Measurements from ENCODE around the gene TREML4. TPM values are rescaled to one million over a fixed set of nuclear protein-coding genes. Genes with fewer than 3 reads are reported as not detected.

Gene TREML4
- total and polyA plus RNA-seq, 10 donors: 0.44 to 2.2 TPM; not detected in 8

DNA sequence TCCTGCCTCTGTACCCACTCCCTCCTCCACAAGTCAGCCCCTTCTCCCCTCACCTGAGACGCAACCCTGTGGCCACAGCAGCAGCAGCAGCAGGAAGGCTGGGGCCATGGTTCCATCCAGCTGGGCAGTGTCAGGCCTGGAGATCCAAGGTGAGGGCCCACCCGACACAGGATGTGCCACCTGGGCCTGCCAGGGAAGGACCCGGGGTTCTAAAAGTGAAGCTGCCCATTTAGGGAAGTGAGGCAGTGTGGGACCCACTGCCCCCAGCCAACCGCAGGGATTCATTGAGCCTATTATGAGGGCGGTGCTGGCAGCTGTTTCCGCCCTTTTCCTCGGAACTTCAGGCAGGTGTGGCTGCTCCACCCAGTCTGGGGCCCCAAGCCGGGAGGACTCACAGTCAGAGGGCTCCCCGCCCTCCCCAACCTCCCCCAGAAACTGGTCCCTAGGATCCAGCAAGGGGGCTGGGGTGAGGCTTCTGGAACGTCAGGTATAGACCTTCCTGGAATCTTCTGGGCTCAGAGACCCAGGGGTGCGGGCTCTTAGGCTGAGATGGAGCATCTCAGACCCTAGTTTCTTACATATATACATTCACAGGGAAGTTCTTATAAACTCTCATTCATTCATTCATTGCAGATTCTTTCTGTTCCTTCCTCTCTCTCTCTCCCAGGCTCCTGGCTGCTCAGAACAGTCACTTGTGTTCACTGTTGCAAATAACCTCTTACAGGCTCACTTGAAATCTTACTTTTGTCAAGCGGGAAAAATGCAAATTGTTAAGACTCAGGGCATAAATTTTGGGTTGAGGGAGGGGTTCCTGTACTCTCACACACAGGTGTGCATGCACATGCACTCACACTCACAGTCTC is 27.0 kb upstream of the TREML4 start, which contains the start of gene TREML2:
TSS of gene TREML2 (minus strand) at position 249 of the 863 bp plus-strand sequence. CDS start at position 108, 141 bp downstream.
- 22 to 49% (median 31%) methylated on average over 10 to 12 of the region's 12 CpGs for WGBS, 5 donors
- Histone ChIP-seq H3K36me3 (peaks cover 0 to 19% (median 0%) of the 10 kb centered on the region in 6 donors), H3K4me3 (peak within 1 kb of the TSS in 7 of 8 donors; percentile 18 to 68 (median 35)), H3K27me3 (replicated peaks in 1 of 7) (no peaks in the 10 kb centered on the region), H3K27ac (peak within 1 kb of the TSS; percentile 77 to 97 (median 94)), H3K4me1 (peaks cover 11 to 70% (median 43%) of the 10 kb centered on the region in 6 donors), H3K9me3 (no peaks in the 10 kb centered on the region)
- intact Hi-C loops (cut with DNase I; ENCODE audit: low total_unique reads): no loop called here
- TF ChIP-seq POLR2A (IDR thresholded peaks at IDR 0.05) (no peak), POLR2AphosphoS5 (IDR thresholded peaks at IDR 0.05) (peak; percentile 61 to 79 (median 75))
- DNase-seq: peak; percentile 92

DNA sequence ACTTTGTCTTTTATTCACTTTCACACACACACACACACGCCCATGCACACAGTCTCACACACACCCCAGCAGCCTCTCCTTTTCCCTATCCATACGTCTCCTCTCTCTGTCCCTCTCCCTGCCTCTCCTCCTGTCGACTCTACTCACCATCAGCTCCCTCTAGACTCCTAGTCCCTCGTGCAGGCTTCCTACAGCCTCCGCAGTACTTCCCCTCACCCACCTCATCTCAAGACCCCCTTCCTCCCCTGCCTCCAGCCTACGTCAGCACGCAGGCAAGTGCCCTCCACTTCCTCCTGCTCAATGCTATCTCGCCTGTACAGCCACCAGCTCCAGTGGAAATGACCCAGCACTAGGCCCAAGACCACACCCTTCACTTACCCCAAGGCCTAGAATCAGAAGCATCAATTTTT is 26.4 kb upstream of the TREML4 start:
- Histone ChIP-seq H3K27ac (peak overlapping the region; percentile 77 to 97 (median 94)), H3K27me3 (replicated peaks in 1 of 7) (no peaks in the 10 kb centered on the region), H3K4me3 (peak overlapping the region in 2 of 8 donors; percentile 38 to 68), H3K9me3 (no peaks in the 10 kb centered on the region), H3K36me3 (peaks cover 0 to 14% (median 0%) of the 10 kb centered on the region in 6 donors), H3K4me1 (peaks cover 11 to 64% (median 43%) of the 10 kb centered on the region in 6 donors)
- 24 to 36% (median 33%) methylated on average over 8 of the region's 8 CpGs for WGBS, 5 donors
- TF ChIP-seq POLR2A (IDR thresholded peaks at IDR 0.05) (no peak), POLR2AphosphoS5 (IDR thresholded peaks at IDR 0.05) (peak in 1 of 3 donors; percentile 16)
- TF ChIP-seq, protein P1, sequence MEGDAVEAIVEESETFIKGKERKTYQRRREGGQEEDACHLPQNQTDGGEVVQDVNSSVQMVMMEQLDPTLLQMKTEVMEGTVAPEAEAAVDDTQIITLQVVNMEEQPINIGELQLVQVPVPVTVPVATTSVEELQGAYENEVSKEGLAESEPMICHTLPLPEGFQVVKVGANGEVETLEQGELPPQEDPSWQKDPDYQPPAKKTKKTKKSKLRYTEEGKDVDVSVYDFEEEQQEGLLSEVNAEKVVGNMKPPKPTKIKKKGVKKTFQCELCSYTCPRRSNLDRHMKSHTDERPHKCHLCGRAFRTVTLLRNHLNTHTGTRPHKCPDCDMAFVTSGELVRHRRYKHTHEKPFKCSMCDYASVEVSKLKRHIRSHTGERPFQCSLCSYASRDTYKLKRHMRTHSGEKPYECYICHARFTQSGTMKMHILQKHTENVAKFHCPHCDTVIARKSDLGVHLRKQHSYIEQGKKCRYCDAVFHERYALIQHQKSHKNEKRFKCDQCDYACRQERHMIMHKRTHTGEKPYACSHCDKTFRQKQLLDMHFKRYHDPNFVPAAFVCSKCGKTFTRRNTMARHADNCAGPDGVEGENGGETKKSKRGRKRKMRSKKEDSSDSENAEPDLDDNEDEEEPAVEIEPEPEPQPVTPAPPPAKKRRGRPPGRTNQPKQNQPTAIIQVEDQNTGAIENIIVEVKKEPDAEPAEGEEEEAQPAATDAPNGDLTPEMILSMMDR (IDR thresholded peaks at IDR 0.05 in 8 of 11, conservative IDR thresholded peaks at IDR 0.05 in 3 of 11): no peak
- intact Hi-C loops (cut with DNase I; ENCODE audit: low total_unique reads): no loop called here
- DNase-seq: peak; percentile 83

DNA sequence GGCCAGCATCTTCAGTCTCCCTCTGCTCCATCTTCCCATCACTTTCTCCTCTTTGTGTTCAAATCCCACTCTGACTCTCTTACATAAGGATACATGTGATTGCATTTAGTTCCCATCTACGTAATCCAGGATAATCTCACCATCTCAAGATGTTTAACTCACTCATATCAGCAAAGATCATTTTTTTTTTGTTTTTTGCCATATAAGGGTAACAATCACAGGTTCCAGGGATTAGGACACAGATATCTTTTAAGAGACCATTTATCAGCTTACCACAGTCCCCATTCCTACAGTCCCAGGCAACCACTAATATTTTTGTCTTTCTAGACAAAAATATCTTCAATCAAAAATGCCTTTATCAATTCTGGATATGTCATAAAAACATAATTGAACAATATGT is 24.0 kb upstream of the TREML4 start:
- Histone ChIP-seq H3K27me3 (replicated peaks in 1 of 7) (no peaks in the 10 kb centered on the region), H3K27ac (peak overlapping the region in 1 of 8 donors; percentile 97), H3K4me1 (peaks cover 11 to 53% (median 34%) of the 10 kb centered on the region in 6 donors), H3K4me3 (no peak overlapping the region), H3K36me3 (no peaks in the 10 kb centered on the region), H3K9me3 (no peaks in the 10 kb centered on the region)
- intact Hi-C loops (cut with DNase I; ENCODE audit: low total_unique reads): no loop called here
- DNase-seq: no peak
- TF ChIP-seq POLR2A (IDR thresholded peaks at IDR 0.05) (no peak), POLR2AphosphoS5 (IDR thresholded peaks at IDR 0.05) (no peak)
- TF ChIP-seq, protein P1 (IDR thresholded peaks at IDR 0.05 in 8 of 11, conservative IDR thresholded peaks at IDR 0.05 in 3 of 11): no peak
- WGBS, 5 donors: 77 to 92% (median 82%) methylated on average over 1 of the region's 1 CpG

DNA sequence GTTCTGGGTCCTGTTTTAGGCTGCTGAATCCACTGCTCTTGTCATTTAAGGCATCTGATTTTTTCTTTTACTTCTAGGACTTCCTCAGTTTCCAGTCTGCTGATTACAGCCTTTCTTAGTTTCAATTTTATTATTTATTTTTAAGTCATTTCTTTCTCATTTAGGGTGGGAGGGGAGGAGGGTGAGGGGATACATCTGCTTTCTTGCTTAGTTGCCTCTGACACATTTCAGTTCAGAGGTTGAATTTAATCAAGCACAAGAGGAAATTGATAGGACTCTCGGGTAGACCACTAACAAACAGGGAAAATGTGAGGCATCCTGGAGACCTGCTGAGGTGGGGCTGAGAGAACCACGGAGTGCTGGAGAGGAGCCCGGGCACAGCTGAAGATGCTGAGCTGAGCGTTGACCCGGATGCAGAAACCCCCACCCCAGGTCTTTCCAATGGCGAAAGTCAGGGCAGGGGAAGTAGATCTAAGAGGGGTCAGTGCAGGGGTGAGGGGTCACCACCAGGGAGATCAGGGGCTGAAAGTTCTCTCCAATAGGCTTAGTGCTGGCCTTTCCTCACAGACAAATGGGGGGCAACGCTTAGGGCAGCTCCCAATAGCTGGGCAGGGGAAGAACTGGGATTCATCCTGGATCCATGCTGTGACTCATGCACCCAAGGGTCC is 19.6 kb upstream of the TREML4 start:
- H3K27me3 ChIP-seq (replicated peaks in 1 of 7): no peaks in the 10 kb centered on the region
- H3K4me1 ChIP-seq: peaks cover 0 to 29% (median 6%) of the 10 kb centered on the region in 6 donors
- TF ChIP-seq POLR2AphosphoS5 (IDR thresholded peaks at IDR 0.05) (no peak), POLR2A (IDR thresholded peaks at IDR 0.05) (no peak)
- TF ChIP-seq, protein P1 (IDR thresholded peaks at IDR 0.05 in 8 of 11, conservative IDR thresholded peaks at IDR 0.05 in 3 of 11): no peak
- DNase-seq: no peak
- intact Hi-C loops (cut with DNase I; ENCODE audit: low total_unique reads): no loop called here
- 64 to 85% (median 81%) methylated on average over 7 of the region's 7 CpGs for WGBS, 5 donors
- no peaks in the 10 kb centered on the region for H3K36me3 ChIP-seq
- H3K4me3 ChIP-seq: no peak overlapping the region
- H3K27ac ChIP-seq: peak overlapping the region in 5 of 8 donors; percentile 39 to 75 (median 54)
- H3K9me3 ChIP-seq: peaks cover 0 to under 1% (median 0%) of the 10 kb centered on the region in 8 donors
